ENCODE measurements around the gene UBQLNL.

The UBQLNL gene

DNA sequence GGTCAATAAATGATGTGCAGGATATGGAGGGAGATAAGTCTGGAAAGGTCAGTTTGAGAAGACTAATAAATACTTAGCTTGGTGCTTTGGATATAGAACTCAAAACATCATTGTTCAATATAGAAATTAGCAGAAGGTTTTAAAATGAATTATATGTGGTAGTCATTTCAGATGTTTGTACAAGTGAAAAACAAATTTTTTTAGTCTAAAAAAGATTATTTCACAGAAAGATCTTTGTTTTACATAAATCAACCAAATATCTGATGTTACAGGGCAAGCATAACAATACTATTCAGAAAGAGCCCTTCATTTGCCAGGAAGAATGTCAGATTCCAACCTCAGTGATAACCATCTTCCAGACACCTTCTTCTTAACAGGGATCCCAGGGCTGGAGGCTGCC, 28.1 kb downstream of the UBQLNL start, which contains the start of gene OR52D1:
TSS of gene OR52D1 (plus strand) at position 301 of the 400 bp plus-strand sequence. CDS start at position 323, 22 bp downstream.
- no peak for TF ChIP-seq CTCF (IDR thresholded peaks at IDR 0.05)

DNA sequence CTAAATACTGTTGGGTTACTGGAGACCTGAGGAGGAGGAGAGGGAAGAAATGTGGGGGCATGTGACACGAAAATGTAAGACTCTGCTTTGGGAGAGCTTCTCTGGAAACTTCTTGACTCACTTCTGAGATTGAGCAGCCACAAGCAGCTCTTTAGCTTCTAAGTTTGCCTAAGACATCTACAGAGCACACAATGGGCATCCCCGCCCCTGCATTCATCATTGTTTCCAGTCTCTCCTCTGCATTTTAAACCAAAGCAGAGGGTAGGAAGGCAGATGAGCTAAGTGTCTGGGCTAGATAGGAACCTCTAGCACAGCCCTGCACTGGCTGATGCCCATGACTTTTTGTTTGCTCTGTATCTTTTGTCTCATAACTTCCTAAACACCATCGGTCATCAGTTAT, 30.1 kb downstream of the UBQLNL start:
- no peak for TF ChIP-seq CTCF (IDR thresholded peaks at IDR 0.05)

- no peak for TF ChIP-seq CTCF (IDR thresholded peaks at IDR 0.05)
Observed at GRCh38 chr11:5486003-5486402, 30.5 kb downstream of the UBQLNL start.

DNA sequence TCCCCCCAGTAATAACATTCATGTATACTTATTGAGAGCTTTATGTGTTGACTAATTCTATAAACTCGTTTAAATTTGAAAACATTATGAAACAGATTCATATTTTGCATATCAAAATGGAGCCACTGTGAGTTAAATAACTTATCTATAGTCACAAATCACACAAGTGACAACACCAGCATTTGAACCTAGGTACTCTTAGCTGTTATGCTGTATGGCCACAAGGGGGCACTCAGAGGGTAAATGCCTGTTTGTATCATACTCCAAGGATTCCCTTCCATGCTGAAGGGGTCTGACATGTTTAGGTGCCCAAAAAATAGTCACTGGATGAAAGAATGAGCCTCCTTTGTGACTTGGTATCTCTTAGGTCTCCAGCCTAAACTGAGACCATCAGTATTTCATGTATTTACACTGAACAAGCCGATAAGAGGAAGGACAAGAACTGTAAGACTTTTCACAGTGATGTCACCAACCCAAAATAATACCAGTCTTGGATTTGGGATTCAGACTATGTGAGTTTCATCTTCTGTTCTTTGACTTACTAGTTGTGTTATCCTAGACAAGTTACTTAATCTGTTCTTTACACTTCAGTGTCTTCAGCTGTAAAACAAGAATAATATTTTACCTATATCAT, 40.2 kb downstream of the UBQLNL start:
- peak; percentile 86 for TF ChIP-seq CTCF (IDR thresholded peaks at IDR 0.05)

DNA sequence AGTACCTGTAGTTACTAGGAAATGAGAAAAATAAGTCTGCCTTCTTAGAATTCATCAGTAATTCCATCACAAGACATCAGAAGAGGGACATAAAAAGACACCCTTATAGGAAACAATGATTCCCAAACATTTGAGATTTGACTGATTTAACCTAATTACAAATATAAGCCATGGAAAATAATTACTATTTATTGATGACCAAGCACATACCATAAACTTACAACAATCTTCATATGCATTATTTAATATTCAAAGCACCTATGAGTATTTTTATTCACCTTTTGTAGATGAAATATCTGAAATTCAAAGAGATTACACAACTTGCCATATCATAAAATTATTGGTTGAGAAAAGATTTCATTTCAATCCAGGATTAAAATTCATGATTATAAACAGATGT, 42.6 kb downstream of the UBQLNL start:
- no peak for TF ChIP-seq CTCF (IDR thresholded peaks at IDR 0.05)

DNA sequence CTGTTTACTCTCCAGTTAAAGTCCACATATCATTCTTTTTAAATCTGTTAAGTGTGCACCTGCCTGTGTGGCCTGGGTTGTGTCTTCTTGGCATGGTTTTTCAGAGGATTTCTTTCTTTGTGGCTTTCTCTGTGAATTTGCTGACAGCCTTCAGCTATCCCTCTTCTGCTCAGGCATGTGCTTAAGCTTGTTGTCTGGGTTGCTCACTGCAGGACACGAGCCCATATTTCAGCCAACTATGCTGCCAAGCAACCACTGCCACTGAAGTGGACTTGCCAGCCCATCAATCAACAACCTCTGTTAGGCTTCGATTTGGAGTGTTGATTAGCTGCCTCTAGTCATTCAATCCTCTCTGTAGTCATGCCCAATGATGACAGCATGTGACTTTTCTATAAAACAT, 49.0 kb downstream of the UBQLNL start:
- no peak for TF ChIP-seq CTCF (IDR thresholded peaks at IDR 0.05)
